Adrenal gland (tissue), 12 donors: ENCODE results near the gene KIAA0930. TPM values are rescaled to one million over a fixed set of nuclear protein-coding genes. Genes with fewer than 3 reads are reported as not detected.
A peak's percentile ranks its signal among the peaks of the same experiment; 100 is the strongest.

ENCODE experiments used
- DNase-seq, 7 donors: peaks; one replicate each; pipeline ENCODE4 v3.0.0-alpha.2; 2019 to 2020
- H3K27ac ChIP-seq, 5 donors: fragments of 200-600 bp; sonication (generic) in 4 of 5; 1 replicate in 3 of 5; 2 replicates in 2 of 5; pipeline versions ENCODE4 v1.5.1 to v1.8.0; 2016 to 2020; ENCODE audit warnings: mild to moderate bottlenecking in 1 of 5
- H3K27me3 ChIP-seq: fragments of 200-600 bp; 2 replicates; pipeline ENCODE4 v1.8.0; 2021
- H3K36me3 ChIP-seq, 2 donors: fragments of 200-600 bp; replicated peaks in 1 of 2; 1 replicate in 1 of 2; 2 replicates in 1 of 2; pipeline versions ENCODE4 v1.5.1 to v1.8.0; 2018 to 2022
- H3K4me1 ChIP-seq, 2 donors: fragments of 200-600 bp; replicated peaks in 1 of 2; 1 replicate in 1 of 2; 2 replicates in 1 of 2; pipeline versions ENCODE4 v1.5.1 to v1.8.0; 2018 to 2021
- H3K4me3 ChIP-seq, 4 donors: fragments of 200-600 bp; sonication (generic) in 3 of 4; one replicate each; pipeline ENCODE4 v1.5.1; 2016 to 2018
- H3K9me3 ChIP-seq, 3 donors: fragments of 200-600 bp; sonication (generic) in 1 of 3; replicated peaks in 1 of 3; 1 replicate in 2 of 3; 2 replicates in 1 of 3; pipeline versions ENCODE4 v1.5.1 to v1.8.0; 2016 to 2021
- CTCF ChIP-seq, 6 experiments: fragments of 450-650 bp in 4 of 6; fragments of 200-600 bp in 2 of 6; sonication (generic) in 1 of 6; IDR thresholded peaks; 1 replicate in 5 of 6; 2 replicates in 1 of 6; pipeline versions ENCODE4 v1.5.1 to v1.8.0; 2016 to 2021; ENCODE audit warnings: antibody characterized with exemption in 6 of 6, mild to moderate bottlenecking in 2 of 6, moderate library complexity in 1 of 6
- POLR2A ChIP-seq, 2 donors: fragments of 450-650 bp; IDR thresholded peaks; one replicate each; pipeline ENCODE4 v1.6.1; 2017; ENCODE audit warnings: antibody characterized with exemption in 2 of 2, mild to moderate bottlenecking in 2 of 2, moderate library complexity in 1 of 2
- WGBS, 4 donors: extraction: QIAGEN DNeasy Blood & Tissue Kit in 2 of 4; methylation state at CpG; one replicate each; pipeline versions ENCODE4 v1.1.5 to v1.1.7; 2013 to 2017; 5-methylcytosine and 5-hydroxymethylcytosine counted together
- intact Hi-C, 2 donors: fragments of 100-400 bp; cut with DNase I; formaldehyde crosslinking; loops; one replicate each; pipeline versions ENCODE4 v1.14.1 to v1.15.0; 2022 to 2023
- polyA plus RNA-seq, 3 donors: library from polyadenylated mRNA; stranded (reverse); fragments of 200-250 nt in 2 of 3; fragments of 350-450 nt in 1 of 3; fragmentation: Illumina TruSeq in 1 of 3; extraction: RNeasy Lipid Tissue Mini Kit (QIAGEN cat#74804) in 1 of 3; gene quantifications; one replicate each; pipeline ENCODE4 v1.2.3, GENCODE V29; 2013 to 2014
- total RNA-seq, 9 donors: library from RNA; depleted of rRNA in 4 of 9; stranded (reverse); fragments of >200 nt in 4 of 9; fragments of 120-200 nt in 1 of 9; fragmentation: NEBNext Ultra II Directional in 1 of 9; extraction: Animal tissue kit (Norgen Biotek cat#: 25700) in 1 of 9; gene quantifications; one replicate each; pipeline versions ENCODE4 v1.1.0 to v1.2.4, GENCODE V29; 2013 to 2023
- donor health status: healthy with polysubstance abuse.
- donor health status: Bipolar disorder and iron deficiency.
- donor health status: DM: yes; HTN: yes; CAD: no.
- donor health status: DM: no; HTN: no; CAD: no.
- donor health status: DM: no; HTN: no; CAD: no.
- donor health status: DM: yes; HTN: yes; CAD: no.

KIAA0930 gene
- total and polyA plus RNA-seq, 12 donors: 40.3 to 183 (median 96.4) TPM

GRCh38 chr22:45246060-45246985, 5.6 kb upstream of the KIAA0930 start:
- intact Hi-C loops: loop anchor here in 1 of 2 donors (10.0 kb wide), 1 partner anchor 82 kb away; the partner anchor contains the start of gene NUP50
- H3K4me1 ChIP-seq: peaks cover 0 to 6% of the 10 kb centered on the region in 2 donors
- 56 to 63% (median 61%) methylated on average over 11 to 13 of the region's 13 CpGs for WGBS, 4 donors
- H3K9me3 ChIP-seq: no peaks in the 10 kb centered on the region
- no peak for TF ChIP-seq POLR2A (IDR thresholded peaks at IDR 0.05)
- no peak for TF ChIP-seq CTCF (IDR thresholded peaks at IDR 0.05)
- peak overlapping the region in 3 of 5 donors; percentile 31 to 71 (median 54) for H3K27ac ChIP-seq
- DNase-seq: peak in 6 of 7 donors; percentile 71 to 83 (median 78)
- H3K36me3 ChIP-seq: no peaks in the 10 kb centered on the region
- H3K4me3 ChIP-seq: no peak overlapping the region
- no peaks in the 10 kb centered on the region for H3K27me3 ChIP-seq

GRCh38 chr22:45244916-45245315, 4.2 kb upstream of the KIAA0930 start:
- Histone ChIP-seq H3K27ac (no peak overlapping the region), H3K4me1 (peaks cover 0 to 10% of the 10 kb centered on the region in 2 donors)
- intact Hi-C loops: loop anchor here in 1 of 2 donors (10.0 kb wide), 1 partner anchor 80 kb away; the partner anchor contains the start of gene NUP50

GRCh38 chr22:45242778-45243191, 2.1 kb upstream of the KIAA0930 start:
- no peak for TF ChIP-seq POLR2A (IDR thresholded peaks at IDR 0.05)
- peak in 3 of 6 experiments; percentile 11 to 14 (median 12) for TF ChIP-seq CTCF (IDR thresholded peaks at IDR 0.05)
- peak in 1 of 7 donors; percentile 48 for DNase-seq
- Histone ChIP-seq H3K27me3 (no peaks in the 10 kb centered on the region), H3K4me1 (peaks cover 0 to 29% of the 10 kb centered on the region in 2 donors), H3K36me3 (no peaks in the 10 kb centered on the region), H3K4me3 (no peak overlapping the region), H3K27ac (no peak overlapping the region), H3K9me3 (no peaks in the 10 kb centered on the region)
- WGBS, 4 donors: 44 to 73% (median 59%) methylated on average over 7 of the region's 7 CpGs
- intact Hi-C loops: loop anchor here in 1 of 2 donors (10.0 kb wide), 1 partner anchor 78 kb away; the partner anchor contains the start of gene NUP50

More at GRCh38 chr22:45244916-45245315, 4.2 kb upstream of the KIAA0930 start:
- Histone ChIP-seq H3K9me3 (no peaks in the 10 kb centered on the region), H3K36me3 (no peaks in the 10 kb centered on the region), H3K27me3 (no peaks in the 10 kb centered on the region), H3K4me3 (no peak overlapping the region)
- WGBS, 4 donors: 77 to 90% (median 83%) methylated on average over 4 of the region's 4 CpGs
- TF ChIP-seq CTCF (IDR thresholded peaks at IDR 0.05): no peak
- no peak for TF ChIP-seq POLR2A (IDR thresholded peaks at IDR 0.05)
- DNase-seq: no peak

GRCh38 chr22:45240104-45240809, 437 bp downstream of the KIAA0930 start:
- H3K4me1 ChIP-seq: peaks cover 0 to 25% of the 10 kb centered on the region in 2 donors

More at GRCh38 chr22:45240104-45240809, 437 bp downstream of the KIAA0930 start:
- TF ChIP-seq CTCF (IDR thresholded peaks at IDR 0.05) (no peak), POLR2A (IDR thresholded peaks at IDR 0.05) (no peak)
- peak overlapping the region in 3 of 4 donors; percentile 40 to 85 (median 49) for H3K4me3 ChIP-seq
- no peaks in the 10 kb centered on the region for H3K27me3 ChIP-seq
- no peak overlapping the region for H3K27ac ChIP-seq
- DNase-seq: peak in 1 of 7 donors; percentile 44
- no peaks in the 10 kb centered on the region for H3K9me3 ChIP-seq
- H3K36me3 ChIP-seq: no peaks in the 10 kb centered on the region
- intact Hi-C loops: loop anchor here in 1 of 2 donors (10.0 kb wide), 1 partner anchor 75 kb away; the partner anchor contains the start of gene NUP50
- 1 to 3% (median 2%) methylated on average over 26 to 73 of the region's 73 CpGs for WGBS, 4 donors
